Hepatic stellate cell (primary cell): ENCODE data around the gene KRTAP9-6.
"Not testable (repeated sequence)": the region's sequence is repeated elsewhere in the genome, so short reads cannot be mapped to it uniquely, and the experiment has no call there.

ENCODE experiments used
- DNase-seq: peaks from one replicate; pipeline ENCODE4 v3.0.0; 2011; ENCODE audit warnings: low spot score

KRTAP9-6 gene, protein sequence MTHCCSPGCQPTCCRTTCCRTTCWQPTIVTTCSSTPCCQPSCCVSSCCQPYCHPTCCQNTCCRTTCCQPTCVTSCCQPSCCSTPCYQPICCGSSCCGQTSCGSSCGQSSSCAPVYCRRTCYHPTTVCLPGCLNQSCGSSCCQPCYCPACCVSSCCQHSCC

GRCh38 chr17:41265078-41265477 is at the start of gene KRTAP9-6:
TSS of gene KRTAP9-6 (plus strand) at chr17:41265378. CDS start at chr17:41265378, 0 bp downstream.
- DNase-seq, result no peak

DNA sequence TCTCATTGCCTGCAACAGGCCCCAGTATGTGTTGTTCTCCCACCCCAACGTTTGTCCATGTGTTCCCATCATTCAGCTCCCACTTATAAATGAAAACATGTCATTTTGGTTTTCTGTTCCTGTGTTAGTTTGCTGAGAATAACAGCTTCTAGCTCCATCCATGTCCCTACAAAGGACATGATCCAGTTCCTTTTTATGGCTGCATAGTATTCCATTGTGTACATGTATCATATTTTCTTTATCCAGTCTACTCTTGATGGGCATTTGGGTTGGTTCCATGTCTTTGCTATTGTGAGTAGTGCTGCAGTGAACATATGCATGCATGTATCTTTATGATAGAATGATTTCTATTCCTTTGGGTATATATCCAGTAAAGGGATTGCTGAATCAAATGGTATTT is 49.5 kb upstream of the KRTAP9-6 start:
- no peak for DNase-seq

- no peak for DNase-seq
Observed at GRCh38 chr17:41223821-41224220, 41.4 kb upstream of the KRTAP9-6 start.

DNA sequence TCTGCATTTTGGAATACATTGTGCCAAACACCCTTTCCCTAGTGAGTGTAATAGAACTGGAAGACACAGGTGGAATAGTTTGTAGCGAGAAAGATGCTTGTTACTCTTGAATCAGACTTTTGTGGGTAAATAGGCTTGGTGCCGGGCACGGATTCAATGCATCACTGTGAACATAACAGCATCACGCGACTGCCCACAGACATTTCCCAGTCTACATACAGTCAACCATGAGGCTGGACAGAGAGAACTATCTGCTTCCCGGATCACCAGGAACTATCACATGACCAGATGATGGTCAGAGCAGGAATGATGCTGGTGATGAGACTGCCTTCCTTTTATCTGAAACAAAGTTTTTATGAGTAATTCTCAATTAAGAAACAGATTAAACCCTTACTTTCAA is 39.1 kb upstream of the KRTAP9-6 start:
- DNase-seq, result no peak

GRCh38 chr17:41226598-41227095 is 38.5 kb upstream of the KRTAP9-6 start, which contains the start of gene KRTAP9-2:
TSS of gene KRTAP9-2 (plus strand) at chr17:41226648. CDS start at chr17:41226655, 7 bp downstream.
- not testable (repeated sequence) for DNase-seq

- no peak for DNase-seq
Observed at GRCh38 chr17:41230094-41230493, 35.1 kb upstream of the KRTAP9-6 start.

DNA sequence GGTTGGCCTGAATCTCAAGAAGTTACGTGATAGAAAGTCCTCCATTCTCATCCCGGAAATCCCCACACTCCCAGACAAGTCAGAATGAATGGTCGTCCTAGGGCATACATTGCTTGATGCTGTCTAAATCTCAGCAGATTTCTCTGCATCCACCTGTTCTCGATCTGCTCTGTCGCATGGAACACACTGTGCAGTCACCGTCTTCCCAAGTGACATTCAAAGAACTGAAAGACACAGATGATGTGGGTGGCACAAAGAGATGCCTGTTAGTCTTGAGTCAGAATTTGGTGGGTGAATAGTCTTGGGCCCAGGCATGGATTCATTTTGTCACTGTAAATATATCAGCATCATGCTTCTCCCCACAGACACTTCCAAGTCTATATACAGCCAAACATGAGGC is 33.4 kb upstream of the KRTAP9-6 start:
- no peak for DNase-seq

- DNase-seq, result not testable (repeated sequence)
Observed at GRCh38 chr17:41232399-41233105, 32.6 kb upstream of the KRTAP9-6 start, which contains the start of gene KRTAP9-3. TSS of gene KRTAP9-3 (plus strand) at chr17:41232449. CDS start at chr17:41232502, 53 bp downstream.

DNA sequence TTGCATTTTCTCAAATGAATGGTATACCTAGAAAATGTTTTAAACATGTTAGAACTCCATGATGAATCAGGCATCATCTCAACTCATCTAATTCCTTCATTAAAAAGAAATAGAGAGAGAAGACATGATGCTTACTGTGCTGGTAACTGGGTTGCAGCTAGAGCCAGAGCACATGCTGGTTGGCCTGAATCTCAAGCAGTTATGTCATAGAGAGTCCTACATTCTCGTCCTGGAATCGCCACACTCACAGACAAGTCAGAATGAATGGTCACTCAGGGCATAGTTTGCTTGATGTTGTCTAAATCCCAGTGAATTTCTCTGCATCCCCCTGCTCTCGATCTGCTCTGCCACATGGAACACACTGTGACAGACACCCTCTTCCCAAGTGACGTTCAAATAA is 28.1 kb upstream of the KRTAP9-6 start:
- not testable (repeated sequence) for DNase-seq

DNA sequence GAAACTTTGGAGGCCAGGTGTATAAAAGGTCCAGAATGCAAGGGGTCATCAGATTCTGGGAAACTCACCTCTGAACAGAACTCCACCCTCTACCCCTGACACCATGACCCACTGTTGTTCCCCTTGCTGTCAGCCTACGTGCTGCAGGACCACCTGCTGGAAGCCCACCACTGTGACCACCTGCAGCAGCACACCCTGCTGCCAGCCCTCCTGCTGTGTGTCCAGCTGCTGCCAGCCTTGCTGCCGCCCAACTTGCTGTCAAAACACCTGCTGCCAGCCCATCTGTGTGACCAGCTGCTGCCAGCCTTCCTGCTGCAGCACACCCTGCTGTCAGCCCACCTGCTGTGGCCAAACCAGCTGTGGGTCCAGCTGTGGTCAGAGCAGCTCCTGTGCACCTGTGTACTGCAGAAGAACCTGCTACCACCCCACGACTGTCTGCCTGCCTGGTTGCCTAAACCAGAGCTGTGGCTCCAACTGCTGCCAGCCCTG is 27.2 kb upstream of the KRTAP9-6 start, which contains the start of gene KRTAP9-8:
Gene KRTAP9-8 (plus strand): TSS at position 51 of the 489 bp plus-strand sequence. CDS start 53 bp downstream, at position 104.
- DNase-seq, result not testable (repeated sequence)

DNA sequence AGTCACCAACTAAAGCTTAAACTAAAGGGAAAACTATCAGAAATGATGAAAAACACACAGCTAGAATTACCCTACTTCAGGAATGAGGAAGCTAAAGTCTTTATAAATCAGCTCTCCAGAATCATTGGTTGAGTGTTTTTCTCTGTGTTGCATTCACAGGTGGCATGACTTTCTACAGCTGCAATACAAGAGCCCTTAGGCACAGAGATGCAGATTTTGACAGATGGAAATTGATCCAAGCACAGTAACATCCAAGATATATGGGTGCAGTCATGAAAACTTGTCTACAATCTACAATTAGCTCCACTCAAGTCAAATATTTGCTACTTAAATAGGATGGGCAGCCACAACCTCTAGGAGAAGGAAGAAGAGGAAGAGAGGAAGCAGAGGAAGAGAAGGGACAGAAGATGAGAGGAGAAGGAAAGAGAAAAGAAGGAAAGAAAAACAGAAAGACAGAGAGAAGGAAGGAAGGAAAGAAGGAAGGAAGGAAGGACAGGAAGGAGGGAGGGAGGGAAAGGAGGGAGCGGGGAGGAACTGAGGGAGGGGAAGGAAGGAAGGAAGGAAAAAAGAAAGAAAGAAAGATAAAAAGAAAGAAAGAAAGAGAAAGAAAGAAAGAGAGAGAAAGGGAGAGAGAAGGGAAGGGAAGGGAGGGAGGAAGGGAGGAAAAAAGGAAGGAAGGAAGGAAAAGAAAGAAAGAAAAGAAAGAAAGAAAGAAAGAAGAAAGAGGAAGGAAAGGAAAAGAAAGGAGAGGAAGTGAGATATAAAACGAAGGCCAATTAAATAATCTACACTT is 18.0 kb upstream of the KRTAP9-6 start:
- DNase-seq, result not testable (repeated sequence)

- DNase-seq, result not testable (repeated sequence)
Observed at GRCh38 chr17:41249637-41250240, 15.4 kb upstream of the KRTAP9-6 start, which contains the start of gene KRTAP9-4. TSS of gene KRTAP9-4 (plus strand) at chr17:41249687. CDS start at chr17:41249721, 34 bp downstream.

- DNase-seq, result no peak
Observed at GRCh38 chr17:41251261-41251660, 13.9 kb upstream of the KRTAP9-6 start.

GRCh38 chr17:41254861-41255260 is 10.3 kb upstream of the KRTAP9-6 start:
- DNase-seq, result no peak

DNA sequence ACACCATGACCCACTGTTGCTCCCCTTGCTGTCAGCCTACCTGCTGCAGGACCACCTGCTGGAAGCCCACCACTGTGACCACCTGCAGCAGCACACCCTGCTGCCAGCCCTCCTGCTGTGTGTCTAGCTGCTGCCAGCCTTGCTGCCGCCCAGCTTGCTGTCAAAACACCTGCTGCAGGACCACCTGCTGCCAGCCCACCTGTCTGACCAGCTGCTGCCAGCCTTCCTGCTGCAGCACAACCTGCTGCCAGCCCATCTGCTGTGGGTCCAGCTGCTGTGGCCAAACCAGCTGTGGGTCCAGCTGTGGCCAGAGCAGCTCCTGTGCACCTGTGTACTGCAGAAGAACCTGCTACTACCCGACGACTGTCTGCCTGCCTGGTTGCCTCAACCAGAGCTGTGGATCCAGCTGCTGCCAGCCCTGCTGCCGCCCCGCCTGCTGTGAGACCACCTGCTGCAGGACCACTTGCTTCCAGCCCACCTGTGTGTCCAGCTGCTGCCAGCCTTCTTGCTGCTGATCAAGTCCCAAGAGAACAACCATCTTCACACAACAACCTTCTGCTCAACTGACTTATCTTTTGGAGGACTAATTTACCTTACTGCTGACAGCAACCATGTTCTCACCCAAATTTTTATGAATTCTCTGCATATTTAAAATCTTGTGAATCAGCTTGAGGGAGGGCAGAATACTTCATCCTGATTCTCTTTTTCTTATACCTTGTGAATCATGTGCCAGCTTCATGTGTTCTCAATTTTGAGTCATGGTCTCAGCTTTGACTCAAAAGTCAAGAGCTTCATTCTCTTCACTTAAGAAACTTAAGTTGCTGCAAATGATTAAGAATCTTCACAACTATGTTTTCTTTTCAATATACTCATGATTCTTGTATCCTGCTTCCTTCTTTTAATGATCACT is 9.5 kb upstream of the KRTAP9-6 start, which contains the start of gene KRTAP9-9:
Gene KRTAP9-9 (plus strand): TSS at position 4 of the 910 bp plus-strand sequence.
- DNase-seq, result not testable (repeated sequence)

DNA sequence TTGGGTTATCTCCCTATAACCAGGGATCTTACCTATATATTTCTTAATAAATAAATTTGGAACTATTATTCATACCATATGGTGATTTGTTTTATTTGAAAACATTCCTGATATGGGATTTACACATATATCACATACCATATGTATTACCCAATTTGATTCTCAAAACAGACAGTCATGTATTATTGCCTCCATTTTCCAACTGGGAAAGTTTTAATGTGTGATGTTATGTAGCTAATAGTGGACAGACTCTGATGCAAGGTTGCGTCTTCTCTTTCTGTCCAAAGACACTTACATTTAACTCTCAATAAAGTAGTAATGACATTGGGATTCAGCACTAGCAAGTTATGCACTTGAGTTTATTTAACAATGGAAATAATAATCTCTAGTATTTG is 8.9 kb upstream of the KRTAP9-6 start:
- DNase-seq, result no peak

DNA sequence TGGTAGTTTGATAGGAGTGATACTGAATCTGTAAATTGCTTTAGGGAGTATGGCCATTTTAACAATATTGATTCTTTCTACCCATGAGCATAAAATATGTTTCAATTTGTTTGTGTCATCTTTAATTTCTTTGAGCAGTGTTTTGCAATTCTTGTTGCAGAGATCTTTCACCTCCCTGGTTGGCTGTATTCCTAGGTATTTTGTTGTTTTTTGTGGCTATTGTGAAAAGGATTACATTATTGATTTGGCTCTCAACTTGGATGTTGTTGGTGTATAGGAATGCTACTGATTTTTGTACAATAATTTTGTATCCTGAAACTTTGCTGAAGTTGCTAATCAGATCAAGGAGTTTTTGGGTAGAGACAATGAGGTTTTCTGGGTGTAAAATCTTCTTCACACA is 6.8 kb upstream of the KRTAP9-6 start:
- no peak for DNase-seq

GRCh38 chr17:41263212-41263611 is 2.0 kb upstream of the KRTAP9-6 start:
- DNase-seq, result no peak

GRCh38 chr17:41264599-41264998 is 579 bp upstream of the KRTAP9-6 start:
- DNase-seq, result no peak

GRCh38 chr17:41267711-41268110 is 2.5 kb downstream of the KRTAP9-6 start:
- no peak for DNase-seq
